GM12878 (cell line): ENCODE results near the gene HIVEP2. TPM values are rescaled to one million over a fixed set of nuclear protein-coding genes. Genes with fewer than 3 reads are reported as not detected.

Experiments used
- ATAC-seq: fragments of 200-7000 bp; cut with Tn5 transposase; 3 replicates; pipeline ENCODE4 v1.9.1; 2020; ENCODE audit warnings: mild to moderate bottlenecking, moderate library complexity
- BruUV-seq: library from RNA; stranded (reverse); fragments of 400-500 nt; replicated peaks from 2 replicates; lab custom pipeline; 2021; lab: Mats Ljungman, UMichigan
- CTCF ChIA-PET: fragments of 300-600 bp; sonication (Branson Sonifier 250); formaldehyde crosslinking; extraction: SDS; loops from one replicate; lab custom pipeline; 2021; ENCODE audit warnings: inconsistent platforms; lab: Yijun Ruan, JAX
- POLR2A ChIA-PET: fragments of 350-600 bp; formaldehyde crosslinking; extraction: SDS; loops from one replicate; lab custom pipeline; 2021; ENCODE audit warnings: inconsistent platforms; lab: Charles Lee
- RAD21 ChIA-PET: fragments of 300-600 bp; sonication (Branson Sonifier 250); formaldehyde crosslinking; loops from one replicate; lab custom pipeline; 2023; ENCODE audit warnings: antibody characterized with exemption; ENCODE audit not compliant: unreplicated experiment; lab: Charles Lee
- SMC1A ChIA-PET: fragments of 300-600 bp; sonication (Branson Sonifier 250); formaldehyde crosslinking; loops from one replicate; lab custom pipeline; 2023; ENCODE audit not compliant: unreplicated experiment, uncharacterized antibody; lab: Charles Lee
- DNase-seq: peaks from one replicate; pipeline ENCODE4 v3.0.0-alpha.2; 2011; ENCODE audit warnings: low read depth, low spot score
- FAIRE-seq: peaks from 3 replicates; lab custom pipeline; 2011; peaks lifted over from hg19 to GRCh38; lab: Jason Lieb, UNC
- H2AFZ ChIP-seq: 2 replicates; pipeline ENCODE4 v1.6.0; 2011; ENCODE audit warnings: low read depth, low read length, control low read depth; ENCODE audit not compliant: control insufficient read depth
- H3K27ac ChIP-seq: 2 replicates; pipeline ENCODE4 v1.5.1; 2011; ENCODE audit warnings: control low read depth; ENCODE audit not compliant: control insufficient read depth, insufficient read depth
- H3K27me3 ChIP-seq, 2 experiments: replicated peaks in 1 of 2; 2 replicates each; pipeline versions ENCODE4 v1.6.0 to v1.6.1; 2011; ENCODE audit warnings: low read length in 1 of 2; ENCODE audit not compliant: control insufficient read depth in 2 of 2, insufficient read depth in 2 of 2
- H3K36me3 ChIP-seq, 2 experiments: 2 replicates each; pipeline ENCODE4 v1.5.1; 2011; ENCODE audit warnings: low read length in 1 of 2; ENCODE audit not compliant: control insufficient read depth in 2 of 2, insufficient read depth in 2 of 2
- H3K4me1 ChIP-seq: 2 replicates; pipeline ENCODE4 v1.6.1; 2011; ENCODE audit warnings: mild to moderate bottlenecking, low read length, moderate library complexity, mixed read lengths; ENCODE audit not compliant: control insufficient read depth, insufficient read depth
- H3K4me2 ChIP-seq: 2 replicates; pipeline ENCODE4 v1.6.0; 2011; ENCODE audit warnings: control low read depth; ENCODE audit not compliant: control insufficient read depth, insufficient read depth
- H3K4me3 ChIP-seq: fragments of 200-600 bp; sonication (generic); 2 replicates; pipeline ENCODE4 v1.5.1; 2016
- H3K79me2 ChIP-seq: 2 replicates; pipeline ENCODE4 v1.6.0; 2011; ENCODE audit warnings: low read length; ENCODE audit not compliant: control insufficient read depth, insufficient read depth
- H3K9ac ChIP-seq: 2 replicates; pipeline ENCODE4 v1.8.0; 2011; ENCODE audit warnings: low read length, control low read depth, mixed read lengths; ENCODE audit not compliant: control insufficient read depth, insufficient read depth
- H3K9me3 ChIP-seq: replicated peaks from 3 replicates; pipeline ENCODE4 v1.5.1; 2011; ENCODE audit warnings: mild to moderate bottlenecking, low read length; ENCODE audit not compliant: control insufficient read depth, insufficient read depth
- H4K20me1 ChIP-seq: 2 replicates; pipeline ENCODE4 v1.6.0; 2011; ENCODE audit not compliant: control insufficient read depth, insufficient read depth
- BHLHE40 ChIP-seq, 2 experiments: fragments of 450-650 bp in 1 of 2; IDR thresholded peaks; 2 replicates each; pipeline ENCODE4 v1.6.1; 2011 to 2017; ENCODE audit warnings: low read depth in 2 of 2, borderline replicate concordance in 1 of 2, improper control_type of control experiment in 1 of 2, low read length in 1 of 2, mild to moderate bottlenecking in 1 of 2
- DPF2 ChIP-seq: fragments of 450-650 bp; IDR thresholded peaks from 2 replicates; pipeline ENCODE4 v1.6.1; 2017; ENCODE audit warnings: mild to moderate bottlenecking
- IKZF1 ChIP-seq: fragments of 450-650 bp; conservative IDR thresholded peaks from 2 replicates; pipeline ENCODE4 v1.6.1; 2017; ENCODE audit warnings: antibody characterized with exemption, mild to moderate bottlenecking
- IKZF2 ChIP-seq, 2 experiments: fragments of 450-650 bp; IDR thresholded peaks; 2 replicates each; pipeline ENCODE4 v1.6.1; 2017; ENCODE audit warnings: mild to moderate bottlenecking in 2 of 2, moderate library complexity in 2 of 2
- JUNB ChIP-seq: IDR thresholded peaks from 2 replicates; pipeline ENCODE4 v1.6.1; 2016; ENCODE audit warnings: antibody characterized with exemption, mild to moderate bottlenecking
- MEF2B ChIP-seq: fragments of 450-650 bp; IDR thresholded peaks from 2 replicates; pipeline ENCODE4 v1.6.1; 2018; ENCODE audit warnings: mild to moderate bottlenecking, moderate library complexity; ENCODE audit not compliant: partially characterized antibody, poor library complexity, severe bottlenecking
- PML ChIP-seq: IDR thresholded peaks from 2 replicates; pipeline ENCODE4 v1.6.1; 2012; ENCODE audit warnings: low read length, inconsistent platforms
- POU2F2 ChIP-seq: IDR thresholded peaks from 3 replicates; pipeline ENCODE4 v1.6.1; 2011; ENCODE audit warnings: low read depth, mild to moderate bottlenecking, low read length, borderline replicate concordance
- RBBP5 ChIP-seq: fragments of 200-600 bp; sonication (generic); conservative IDR thresholded peaks from 2 replicates; pipeline ENCODE4 v1.6.1; 2016
- RFX5 ChIP-seq: IDR thresholded peaks from 2 replicates; pipeline ENCODE4 v1.6.1; 2011; ENCODE audit warnings: low read depth, low read length, improper control_type of control experiment
- SIX5 ChIP-seq: IDR thresholded peaks from 2 replicates; pipeline ENCODE4 v1.6.1; 2011; ENCODE audit warnings: mild to moderate bottlenecking, low read depth, low read length, moderate library complexity; ENCODE audit not compliant: severe bottlenecking
- TBL1XR1 ChIP-seq: IDR thresholded peaks from 2 replicates; pipeline ENCODE4 v1.6.1; 2012; ENCODE audit warnings: low read depth, low read length, improper control_type of control experiment
- YY1 ChIP-seq: IDR thresholded peaks from 2 replicates; pipeline ENCODE4 v1.6.1; 2011; ENCODE audit warnings: low read depth, mild to moderate bottlenecking, low read length
- ZSCAN29 ChIP-seq: fragments of 450-650 bp; IDR thresholded peaks from 2 replicates; pipeline ENCODE4 v1.6.1; 2017; ENCODE audit warnings: mild to moderate bottlenecking, moderate library complexity
- WGBS: methylation state at CpG from one replicate; pipeline ENCODE4 v1.1.6; 2016; ENCODE audit warnings: low lambda C conversion rate; ENCODE audit not compliant: insufficient replicate concordance, insufficient coverage; ENCODE audit errors: missing lambda C conversion rate; 5-methylcytosine and 5-hydroxymethylcytosine counted together
- in situ Hi-C: fragments of 300-500 bp; cut with MboI; formaldehyde crosslinking; loops from 9 replicates; pipeline ENCODE4 v1.14.3; 2018; ENCODE audit warnings: mixed read lengths
- intact Hi-C: fragments of 100-400 bp; cut with micrococcal nuclease; formaldehyde crosslinking; loops from one replicate; pipeline ENCODE4 v1.14.2; 2022; ENCODE audit not compliant: unreplicated experiment
- polyA plus RNA-seq, 11 experiments: library from polyadenylated mRNA; depleted of rRNA in 4 of 11; unstranded in 6 of 11; stranded (reverse) in 5 of 11; fragments of >200 nt; fragmentation: Nextera tagmentation in 4 of 11; fragmentation: Illumina TruSeq in 1 of 11; extraction: Ambion mirVana in 4 of 11; extraction: Trizol in 1 of 11; gene quantifications; 1 replicate in 1 of 11; 2 replicates in 10 of 11; pipeline versions ENCODE4 v1.2.1 to v1.2.3, GENCODE V29; 2011 to 2016; ENCODE audit warnings: inconsistent platforms in 2 of 11, missing spikeins in 2 of 11, low read depth in 1 of 11
- total RNA-seq, 4 experiments: library from RNA; depleted of rRNA in 3 of 4; stranded (reverse); fragments of >200 nt in 3 of 4; fragmentation: Illumina TruSeq in 1 of 4; extraction: Trizol in 1 of 4; gene quantifications; 2 replicates each; pipeline versions ENCODE4 v1.2.1 to v1.2.3, GENCODE V29; 2013 to 2021
- TF ChIP-seq, protein P1 (sequence below): fragments of 450-650 bp; IDR thresholded peaks from 2 replicates; pipeline ENCODE4 v1.6.1; 2017; ENCODE audit warnings: mild to moderate bottlenecking

HIVEP2 gene
- total and polyA plus RNA-seq, 10 of the 15 experiments (the other 5 are each of a cell fraction or from before 2014, with no cell fraction given) = 1.2 to 15.7 (median 10.2) TPM

DNA sequence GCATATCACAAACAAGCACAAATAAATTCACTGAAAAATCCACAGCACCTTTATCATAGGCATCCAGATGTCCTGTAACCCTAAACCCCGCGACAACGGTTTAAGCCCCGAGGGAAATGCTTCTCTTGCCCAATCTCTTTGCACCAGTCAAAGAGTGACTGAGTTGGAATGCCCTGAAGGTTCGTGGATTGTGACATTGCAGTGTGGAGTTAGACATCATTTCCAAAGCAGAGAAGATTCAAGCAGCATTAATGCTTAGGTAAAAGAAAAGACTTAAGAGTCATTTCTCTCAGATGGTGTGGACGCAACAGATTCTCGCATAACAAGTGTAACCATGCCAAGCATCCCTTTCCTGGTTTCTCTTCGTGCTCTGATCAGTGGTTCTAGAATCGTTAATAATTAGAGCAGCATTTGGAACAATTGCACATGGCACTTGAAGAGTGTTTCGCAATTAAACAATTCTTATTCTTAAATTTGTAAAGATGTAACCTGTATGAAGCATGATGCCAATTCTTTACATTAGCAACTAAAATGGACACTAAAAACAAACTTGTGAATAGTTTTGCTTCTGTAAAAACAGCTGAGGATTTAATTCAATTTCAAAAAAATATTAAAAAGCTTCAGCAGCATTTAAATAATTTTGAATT, 121.6 kb downstream of the HIVEP2 start:
- no TSS peak for BruUV-seq
- in situ Hi-C loops (no loop called here), intact Hi-C loops (loop anchor here (2.0 to 5.0 kb wide), 2 partner anchors 34 to 39 kb away; no protein-coding TSS in a partner anchor)
- ATAC-seq (no peak), DNase-seq (no peak), FAIRE-seq (no peak)
- ChIA-PET CTCF (interaction anchor here (0.6 to 10.6 kb wide), 15 partner anchors 11 to 204 kb away, joined by 3 to 108 read pairs (median 4); no protein-coding TSS in a partner anchor), POLR2A (interaction anchor here (0.9 to 7.3 kb wide), 6 partner anchors 13 to 62 kb away, joined by 3 to 53 read pairs (median 6); no protein-coding TSS in a partner anchor), RAD21 (interaction anchor here (0.8 to 15.5 kb wide), 11 partner anchors 19 to 514 kb away, joined by 3 to 374 read pairs (median 6); no protein-coding TSS in a partner anchor), SMC1A (interaction anchor here (0.7 to 16.8 kb wide), 21 partner anchors 12 to 684 kb away, joined by 3 to 449 read pairs (median 5); no protein-coding TSS in a partner anchor)
- H3K4me2 ChIP-seq = no peak overlapping the region
- TF ChIP-seq RBBP5 (no peak), MEF2B (peak; percentile 40)
- H4K20me1 ChIP-seq = no peaks in the 10 kb centered on the region
- H3K4me3 ChIP-seq = no peak overlapping the region
- H3K4me1 ChIP-seq = peaks cover 40% of the 10 kb centered on the region
- H3K79me2 ChIP-seq = peaks cover 37% of the 10 kb centered on the region
- no peaks in the 10 kb centered on the region for H3K36me3 ChIP-seq
- H3K9ac ChIP-seq = no peak overlapping the region
- no peak overlapping the region for H2AFZ ChIP-seq
- WGBS = 87% methylated on average over 10 of the region's 10 CpGs
- peak overlapping the region; percentile 81 for H3K27ac ChIP-seq
- H3K9me3 ChIP-seq = peaks cover 4% of the 10 kb centered on the region
- H3K27me3 ChIP-seq = no peaks in the 10 kb centered on the region

GRCh38 chr6:142822842-142823241, 122.1 kb downstream of the HIVEP2 start:
- Histone ChIP-seq H3K27me3 (no peaks in the 10 kb centered on the region), H3K9ac (peak overlapping the region; percentile 14; the same call in 1 of the 2 replicates), H3K4me2 (peak overlapping the region; percentile 11; the same call in 1 of the 2 replicates), H2AFZ (no peak overlapping the region), H3K36me3 (no peaks in the 10 kb centered on the region), H3K79me2 (peaks cover 40% of the 10 kb centered on the region), H3K4me3 (no peak overlapping the region), H3K9me3 (peaks cover 4% of the 10 kb centered on the region), H4K20me1 (no peaks in the 10 kb centered on the region), H3K27ac (peak overlapping the region; percentile 81), H3K4me1 (peaks cover 40% of the 10 kb centered on the region)
- FAIRE-seq = no peak
- in situ Hi-C loops = no loop called here
- no peak for DNase-seq
- no TSS peak for BruUV-seq
- intact Hi-C loops = loop anchor here (1.0 to 5.0 kb wide), 3 partner anchors 16 to 38 kb away; no protein-coding TSS in a partner anchor
- WGBS = 67% methylated on average over 3 of the region's 3 CpGs
- POLR2A ChIA-PET = interaction anchor here (0.8 to 7.3 kb wide), 6 partner anchors 13 to 63 kb away, joined by 3 to 67 read pairs (median 6); no protein-coding TSS in a partner anchor
- ATAC-seq = peak; percentile 10
- SMC1A ChIA-PET = interaction anchor here (0.7 to 16.8 kb wide), 4 partner anchors 16 to 123 kb away, joined by 3 to 449 read pairs (median 103); no protein-coding TSS in a partner anchor
- CTCF ChIA-PET = interaction anchor here (0.7 to 10.6 kb wide), 5 partner anchors 11 to 91 kb away, joined by 3 to 108 read pairs (median 4); no protein-coding TSS in a partner anchor
- RAD21 ChIA-PET = interaction anchor here (1.5 to 15.5 kb wide), 5 partner anchors 19 to 514 kb away, joined by 3 to 374 read pairs (median 110); no protein-coding TSS in a partner anchor
- TF ChIP-seq IKZF1 (peak; percentile 59; the same call in 1 of the 2 replicates), ZSCAN29 (no peak), IKZF2 (IDR thresholded peaks at IDR 0.05) (0 out of 4 replicates have a peak, but pooled peaks of 1 of the 2 experiments have one; percentile 5), POU2F2 (no peak), YY1 (peak; percentile 74), BHLHE40 (IDR thresholded peaks at IDR 0.05; ENCODE audit: borderline replicate concordance in 1 of 2, low read depth in 2 of 2, low read length in 1 of 2) (peak in 1 of 2 experiments; percentile 15; a peak in 1 of 4 replicates), SIX5 (no peak), PML (no peak), TBL1XR1 (no peak), DPF2 (0 out of 2 replicates have a peak, but pooled peaks have one; percentile 0), RFX5 (no peak), JUNB (no peak)
- TF ChIP-seq, protein P1, sequence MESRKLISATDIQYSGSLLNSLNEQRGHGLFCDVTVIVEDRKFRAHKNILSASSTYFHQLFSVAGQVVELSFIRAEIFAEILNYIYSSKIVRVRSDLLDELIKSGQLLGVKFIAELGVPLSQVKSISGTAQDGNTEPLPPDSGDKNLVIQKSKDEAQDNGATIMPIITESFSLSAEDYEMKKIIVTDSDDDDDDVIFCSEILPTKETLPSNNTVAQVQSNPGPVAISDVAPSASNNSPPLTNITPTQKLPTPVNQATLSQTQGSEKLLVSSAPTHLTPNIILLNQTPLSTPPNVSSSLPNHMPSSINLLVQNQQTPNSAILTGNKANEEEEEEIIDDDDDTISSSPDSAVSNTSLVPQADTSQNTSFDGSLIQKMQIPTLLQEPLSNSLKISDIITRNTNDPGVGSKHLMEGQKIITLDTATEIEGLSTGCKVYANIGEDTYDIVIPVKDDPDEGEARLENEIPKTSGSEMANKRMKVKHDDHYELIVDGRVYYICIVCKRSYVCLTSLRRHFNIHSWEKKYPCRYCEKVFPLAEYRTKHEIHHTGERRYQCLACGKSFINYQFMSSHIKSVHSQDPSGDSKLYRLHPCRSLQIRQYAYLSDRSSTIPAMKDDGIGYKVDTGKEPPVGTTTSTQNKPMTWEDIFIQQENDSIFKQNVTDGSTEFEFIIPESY = peak; percentile 100
